CD8-positive, alpha-beta memory T cell (primary cell): ENCODE data around the gene SLC41A3. TPM values are rescaled to one million over a fixed set of nuclear protein-coding genes. Genes with fewer than 3 reads are reported as not detected.

Experiments used
- CTCF ChIA-PET: fragments of 350-600 bp; sonication (Branson Sonifier 250); formaldehyde crosslinking; loops from one replicate; lab custom pipeline; 2021; ENCODE audit warnings: antibody characterized with exemption; lab: Charles Lee
- POLR2A ChIA-PET: fragments of 350-600 bp; sonication (Branson Sonifier 250); formaldehyde crosslinking; loops from one replicate; lab custom pipeline; 2021; ENCODE audit warnings: antibody characterized with exemption; lab: Charles Lee
- DNase-seq, 5 donors: peaks; one replicate each; pipeline versions ENCODE4 v3.0.0 to v3.0.0-alpha.2; 2020 to 2022; ENCODE audit warnings: mixed read lengths in 1 of 5
- H3K27ac ChIP-seq: one replicate; pipeline ENCODE4 v1.7.0; 2013; ENCODE audit warnings: low read depth, mild to moderate bottlenecking, low read length, moderate library complexity
- H3K27me3 ChIP-seq: 2 replicates; pipeline ENCODE4 v1.7.0; 2013; ENCODE audit warnings: low read length, mild to moderate bottlenecking; ENCODE audit not compliant: insufficient read depth, poor library complexity, severe bottlenecking
- H3K36me3 ChIP-seq: 2 replicates; pipeline ENCODE4 v1.7.0; 2013; ENCODE audit warnings: mild to moderate bottlenecking, low read length, moderate library complexity; ENCODE audit not compliant: insufficient read depth
- H3K4me1 ChIP-seq: 2 replicates; pipeline ENCODE4 v1.7.0; 2013; ENCODE audit warnings: mild to moderate bottlenecking, low read length, moderate library complexity; ENCODE audit not compliant: insufficient read depth
- H3K4me3 ChIP-seq: 2 replicates; pipeline ENCODE4 v1.7.0; 2013; ENCODE audit warnings: mild to moderate bottlenecking, low read length
- H3K9me3 ChIP-seq: 2 replicates; pipeline ENCODE4 v1.7.0; 2013; ENCODE audit warnings: mild to moderate bottlenecking, low read length
- H3K27ac Mint-ChIP-seq, 8 donors: one replicate each; pipeline ENCODE4 v1.8.0; 2020 to 2021; ENCODE audit warnings: mixed read lengths in 8 of 8, mild to moderate bottlenecking in 6 of 8, inconsistent platforms in 3 of 8, moderate library complexity in 3 of 8
- H3K27me3 Mint-ChIP-seq, 2 donors: one replicate each; pipeline ENCODE4 v1.8.0; 2020 to 2021; ENCODE audit warnings: mixed read lengths in 2 of 2, mild to moderate bottlenecking in 1 of 2, moderate library complexity in 1 of 2
- H3K36me3 Mint-ChIP-seq, 3 donors: one replicate each; pipeline ENCODE4 v1.8.0; 2020 to 2021; ENCODE audit warnings: mixed read lengths in 3 of 3, inconsistent platforms in 1 of 3, mild to moderate bottlenecking in 1 of 3
- H3K4me1 Mint-ChIP-seq, 3 donors: one replicate each; pipeline ENCODE4 v1.8.0; 2020 to 2021; ENCODE audit warnings: mixed read lengths in 3 of 3, inconsistent platforms in 1 of 3, mild to moderate bottlenecking in 1 of 3
- H3K4me3 Mint-ChIP-seq, 7 donors: one replicate each; pipeline ENCODE4 v1.8.0; 2020 to 2021; ENCODE audit warnings: mixed read lengths in 7 of 7, mild to moderate bottlenecking in 6 of 7, moderate library complexity in 4 of 7, inconsistent platforms in 2 of 7
- H3K9me3 Mint-ChIP-seq, 5 donors: one replicate each; pipeline ENCODE4 v1.8.0; 2020 to 2022; ENCODE audit warnings: mixed read lengths in 5 of 5, mild to moderate bottlenecking in 3 of 5, moderate library complexity in 2 of 5, inconsistent platforms in 1 of 5
- polyA plus RNA-seq: library from polyadenylated mRNA; unstranded; fragments of 300-500 nt; fragmentation: Illumina TruSeq; gene quantifications from one replicate; pipeline ENCODE4 v1.2.3, GENCODE V29; 2021
- total RNA-seq, 2 experiments: library from RNA; stranded (reverse); gene quantifications; one replicate each; pipeline ENCODE4 v1.2.3, GENCODE V29; 2021

SLC41A3 gene
- total and polyA plus RNA-seq, 3 experiments from 2014 or later: 25.8 to 28.0 (median 25.8) TPM

DNA sequence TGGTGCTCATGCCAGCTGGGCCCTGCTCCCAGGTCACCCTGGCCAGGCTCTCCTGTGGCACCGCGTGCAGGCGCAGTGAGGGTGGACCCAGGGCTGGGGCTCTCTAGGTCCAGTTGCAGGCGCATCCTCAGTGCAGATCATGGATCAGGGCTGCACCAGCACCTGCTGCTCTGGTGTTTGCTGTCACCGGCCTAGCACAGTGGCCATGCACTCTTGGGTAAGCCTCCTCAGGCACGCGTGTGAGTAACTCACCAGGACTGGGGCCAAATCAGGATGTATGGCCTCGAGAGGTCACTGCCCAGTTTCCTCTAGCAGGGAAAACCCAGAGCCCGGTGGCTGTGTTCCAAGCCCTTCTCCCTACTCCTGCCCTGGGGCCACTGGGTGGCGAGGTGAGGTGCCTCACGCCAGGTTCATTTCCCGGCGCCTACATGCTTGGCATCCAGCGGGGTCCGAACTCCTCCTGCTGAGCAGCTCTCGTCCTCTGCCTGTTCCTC, 45.5 kb upstream of the SLC41A3 start:
- DNase-seq: peak in 1 of 5 donors; percentile 23
- H3K27ac Mint-ChIP-seq: no peak overlapping the region

DNA sequence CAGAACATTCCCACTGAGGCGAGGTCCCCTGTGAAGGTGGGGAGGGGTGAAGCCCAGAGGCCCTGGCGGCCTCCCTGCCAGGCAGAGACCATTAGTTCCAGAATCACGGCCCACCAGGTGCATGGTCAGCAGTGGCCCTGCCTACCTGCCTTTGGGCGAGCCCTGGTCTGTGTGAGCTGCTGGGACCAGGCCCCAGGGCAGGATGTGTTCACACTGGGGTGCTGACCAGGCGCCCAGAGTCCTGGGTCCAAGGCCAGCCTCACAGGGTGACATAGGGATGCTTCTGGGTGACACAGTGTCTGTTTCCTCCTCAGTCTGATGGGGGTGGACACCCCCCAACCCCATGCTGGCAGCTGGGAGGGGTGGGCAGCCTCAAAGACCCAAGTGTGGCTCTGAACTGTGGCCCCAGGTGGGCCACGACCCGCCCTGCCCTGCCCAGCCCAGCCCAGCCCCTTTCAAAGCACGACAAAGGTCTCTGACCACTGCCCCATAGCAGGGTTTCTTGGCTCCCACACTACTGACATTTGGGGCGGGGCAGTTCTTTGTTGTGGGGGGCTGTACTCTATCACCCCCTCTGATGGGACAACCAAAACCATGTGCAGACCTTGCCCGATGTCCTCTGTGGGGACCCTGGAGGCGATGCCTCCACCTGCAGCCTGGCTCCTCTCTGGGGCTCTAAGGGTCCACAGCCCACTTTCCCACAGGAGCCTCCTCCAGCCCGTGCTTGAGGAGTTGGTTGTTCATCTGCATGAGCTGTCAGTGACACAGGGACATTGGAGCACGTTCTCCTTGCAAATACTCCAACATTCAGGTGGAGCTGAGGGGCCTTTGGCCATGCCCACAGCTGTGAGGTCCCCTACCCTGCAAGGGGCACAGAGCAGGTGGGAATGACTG, 44.8 kb upstream of the SLC41A3 start:
- Histone ChIP-seq H3K4me3 (no peak overlapping the region), H3K36me3 (no peaks in the 10 kb centered on the region), H3K9me3 (no peaks in the 10 kb centered on the region), H3K27me3 (no peaks in the 10 kb centered on the region), H3K27ac (no peak overlapping the region), H3K4me1 (no peaks in the 10 kb centered on the region)
- POLR2A ChIA-PET: no interaction called here
- Mint-ChIP-seq H3K27me3 (peaks cover 4 to 6% of the 10 kb centered on the region in 2 donors), H3K4me3 (no peak overlapping the region), H3K9me3 (no peaks in the 10 kb centered on the region), H3K27ac (no peak overlapping the region), H3K4me1 (no peaks in the 10 kb centered on the region), H3K36me3 (no peaks in the 10 kb centered on the region)
- CTCF ChIA-PET: no interaction called here
- peak in 1 of 5 donors; percentile 36 for DNase-seq

More for the DNA sequence above, 45.5 kb upstream of the SLC41A3 start:
- no peaks in the 10 kb centered on the region for H3K36me3 ChIP-seq
- H3K27ac ChIP-seq: no peak overlapping the region
- H3K9me3 Mint-ChIP-seq: no peaks in the 10 kb centered on the region
- H3K36me3 Mint-ChIP-seq: no peaks in the 10 kb centered on the region
- H3K4me3 Mint-ChIP-seq: no peak overlapping the region
- no peaks in the 10 kb centered on the region for H3K27me3 ChIP-seq
- no peaks in the 10 kb centered on the region for H3K9me3 ChIP-seq
- H3K4me1 ChIP-seq: no peaks in the 10 kb centered on the region
- POLR2A ChIA-PET: no interaction called here
- H3K4me3 ChIP-seq: no peak overlapping the region
- peaks cover 4% of the 10 kb centered on the region in 2 donors for H3K27me3 Mint-ChIP-seq
- CTCF ChIA-PET: no interaction called here
- H3K4me1 Mint-ChIP-seq: no peaks in the 10 kb centered on the region

- Mint-ChIP-seq H3K4me3 (no peak overlapping the region), H3K4me1 (no peaks in the 10 kb centered on the region), H3K27ac (no peak overlapping the region), H3K36me3 (no peaks in the 10 kb centered on the region), H3K27me3 (peaks cover 0 to 7% of the 10 kb centered on the region in 2 donors), H3K9me3 (no peaks in the 10 kb centered on the region)
- CTCF ChIA-PET: no interaction called here
- POLR2A ChIA-PET: no interaction called here
- H3K9me3 ChIP-seq: no peaks in the 10 kb centered on the region
- H3K27ac ChIP-seq: no peak overlapping the region
- no peaks in the 10 kb centered on the region for H3K27me3 ChIP-seq
- no peaks in the 10 kb centered on the region for H3K36me3 ChIP-seq
- H3K4me3 ChIP-seq: no peak overlapping the region
- H3K4me1 ChIP-seq: no peaks in the 10 kb centered on the region
- peak in 1 of 5 donors; percentile 14 for DNase-seq
Measured at GRCh38 chr3:126127904-126128303, 44.0 kb upstream of the SLC41A3 start.

DNA sequence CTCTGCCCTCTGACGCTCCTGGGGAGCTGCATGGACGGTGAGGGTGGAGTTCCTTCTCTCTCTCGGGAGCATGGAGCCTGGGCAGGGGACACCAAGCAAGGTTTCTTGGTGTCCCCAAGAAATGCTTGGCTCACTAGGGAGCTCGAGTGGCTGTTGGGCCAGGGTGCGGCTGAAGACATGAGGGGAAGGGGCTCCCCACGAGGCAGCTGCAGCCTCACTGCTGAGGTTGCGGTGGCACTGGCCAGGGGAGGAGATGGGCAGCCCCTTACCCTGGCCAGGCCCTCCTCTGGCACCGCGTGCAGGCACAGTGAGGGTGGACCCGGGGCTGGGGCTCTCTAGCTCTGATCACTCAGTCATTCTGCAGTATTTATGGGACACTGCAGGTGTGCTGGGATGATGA, 43.5 kb upstream of the SLC41A3 start:
- no peaks in the 10 kb centered on the region for H3K27me3 ChIP-seq
- H3K4me3 Mint-ChIP-seq: no peak overlapping the region
- H3K27ac ChIP-seq: no peak overlapping the region
- no peaks in the 10 kb centered on the region for H3K9me3 ChIP-seq
- H3K27me3 Mint-ChIP-seq: peaks cover 0 to 7% of the 10 kb centered on the region in 2 donors
- no peaks in the 10 kb centered on the region for H3K36me3 ChIP-seq
- no peak overlapping the region for H3K4me3 ChIP-seq
- POLR2A ChIA-PET: no interaction called here
- DNase-seq: peak in 1 of 5 donors; percentile 23
- no peaks in the 10 kb centered on the region for H3K9me3 Mint-ChIP-seq
- H3K36me3 Mint-ChIP-seq: no peaks in the 10 kb centered on the region
- CTCF ChIA-PET: no interaction called here
- no peak overlapping the region for H3K27ac Mint-ChIP-seq
- no peaks in the 10 kb centered on the region for H3K4me1 Mint-ChIP-seq
- H3K4me1 ChIP-seq: no peaks in the 10 kb centered on the region

DNA sequence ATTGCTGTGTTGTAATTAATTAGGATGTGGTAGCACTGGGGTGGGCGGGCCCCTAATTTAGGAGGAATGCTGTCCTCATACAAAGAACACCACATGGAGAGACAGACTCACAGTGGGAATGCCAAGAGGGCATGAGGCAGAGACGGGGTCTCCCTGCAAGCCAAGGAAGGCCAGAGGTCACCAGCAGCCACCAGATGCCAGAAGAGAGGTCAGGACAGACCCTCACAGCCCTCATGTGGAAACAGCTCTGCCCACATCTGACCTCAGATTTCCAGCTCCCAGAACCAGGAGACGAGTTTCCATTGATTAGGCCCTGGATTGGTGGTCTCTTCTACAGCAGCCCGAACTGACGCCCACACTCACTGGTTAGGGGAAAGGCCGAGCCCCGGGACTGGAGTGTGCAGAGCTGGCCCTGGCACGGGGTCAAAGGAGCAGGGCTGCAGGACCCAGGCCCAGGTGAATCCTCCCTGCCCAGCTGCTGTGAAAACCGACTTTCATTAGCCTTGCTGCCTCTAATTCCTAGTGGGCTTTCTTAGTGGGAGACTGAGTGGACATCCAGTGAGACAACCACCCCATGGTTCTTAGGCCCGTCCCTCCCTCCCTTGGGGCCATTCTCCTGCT, 43.0 kb upstream of the SLC41A3 start:
- H3K9me3 ChIP-seq: no peaks in the 10 kb centered on the region
- Mint-ChIP-seq H3K9me3 (no peaks in the 10 kb centered on the region), H3K36me3 (no peaks in the 10 kb centered on the region), H3K4me1 (no peaks in the 10 kb centered on the region), H3K27me3 (peaks cover 0 to 7% of the 10 kb centered on the region in 2 donors), H3K27ac (no peak overlapping the region), H3K4me3 (no peak overlapping the region)
- H3K27ac ChIP-seq: no peak overlapping the region
- CTCF ChIA-PET: no interaction called here
- H3K27me3 ChIP-seq: no peaks in the 10 kb centered on the region
- H3K4me1 ChIP-seq: no peaks in the 10 kb centered on the region
- peak in 1 of 5 donors; percentile 17 for DNase-seq
- H3K4me3 ChIP-seq: no peak overlapping the region
- POLR2A ChIA-PET: no interaction called here
- H3K36me3 ChIP-seq: no peaks in the 10 kb centered on the region

GRCh38 chr3:126126286-126126685, 42.4 kb upstream of the SLC41A3 start:
- no peaks in the 10 kb centered on the region for H3K9me3 Mint-ChIP-seq
- H3K27me3 ChIP-seq: no peaks in the 10 kb centered on the region
- ChIA-PET POLR2A (no interaction called here), CTCF (no interaction called here)
- H3K4me1 ChIP-seq: no peaks in the 10 kb centered on the region
- DNase-seq: peak in 1 of 5 donors; percentile 22
- no peaks in the 10 kb centered on the region for H3K36me3 ChIP-seq
- H3K4me1 Mint-ChIP-seq: no peaks in the 10 kb centered on the region
- H3K27ac ChIP-seq: no peak overlapping the region
- H3K27me3 Mint-ChIP-seq: peaks cover 0 to 7% of the 10 kb centered on the region in 2 donors
- H3K9me3 ChIP-seq: no peaks in the 10 kb centered on the region
- H3K4me3 Mint-ChIP-seq: no peak overlapping the region
- H3K4me3 ChIP-seq: no peak overlapping the region
- no peak overlapping the region for H3K27ac Mint-ChIP-seq
- no peaks in the 10 kb centered on the region for H3K36me3 Mint-ChIP-seq

GRCh38 chr3:126125781-126126251, 41.9 kb upstream of the SLC41A3 start:
- Histone ChIP-seq H3K36me3 (no peaks in the 10 kb centered on the region), H3K27me3 (no peaks in the 10 kb centered on the region), H3K4me3 (no peak overlapping the region), H3K27ac (no peak overlapping the region), H3K4me1 (no peaks in the 10 kb centered on the region), H3K9me3 (no peaks in the 10 kb centered on the region)
- ChIA-PET POLR2A (no interaction called here), CTCF (interaction anchor here (1.3 kb wide), 1 partner anchor 9 kb away, joined by 5 read pairs; no protein-coding TSS in a partner anchor)
- no peak overlapping the region for H3K27ac Mint-ChIP-seq
- no peaks in the 10 kb centered on the region for H3K9me3 Mint-ChIP-seq
- DNase-seq: peak in 1 of 5 donors; percentile 26
- H3K4me3 Mint-ChIP-seq: no peak overlapping the region
- no peaks in the 10 kb centered on the region for H3K4me1 Mint-ChIP-seq
- H3K27me3 Mint-ChIP-seq: peaks cover 0 to 7% of the 10 kb centered on the region in 2 donors
- no peaks in the 10 kb centered on the region for H3K36me3 Mint-ChIP-seq

GRCh38 chr3:126125341-126125740, 41.4 kb upstream of the SLC41A3 start:
- Mint-ChIP-seq H3K4me3 (no peak overlapping the region), H3K36me3 (no peaks in the 10 kb centered on the region), H3K9me3 (no peaks in the 10 kb centered on the region), H3K27ac (no peak overlapping the region), H3K4me1 (no peaks in the 10 kb centered on the region), H3K27me3 (peaks cover 0 to 8% of the 10 kb centered on the region in 2 donors)
- no peaks in the 10 kb centered on the region for H3K4me1 ChIP-seq
- H3K36me3 ChIP-seq: no peaks in the 10 kb centered on the region
- H3K9me3 ChIP-seq: no peaks in the 10 kb centered on the region
- no peak overlapping the region for H3K4me3 ChIP-seq
- ChIA-PET POLR2A (no interaction called here), CTCF (interaction anchor here (1.3 kb wide), 1 partner anchor 9 kb away, joined by 5 read pairs; no protein-coding TSS in a partner anchor)
- H3K27ac ChIP-seq: no peak overlapping the region
- H3K27me3 ChIP-seq: no peaks in the 10 kb centered on the region
- DNase-seq: peak in 1 of 5 donors; percentile 13
